ENCODE results near the gene TSKU.

TSKU gene

GRCh38 chr11:76753449-76753848 is 29.7 kb upstream of the TSKU start:
- DNase-seq, result no peak

- no peak for DNase-seq
Observed at GRCh38 chr11:76753950-76754349, 29.2 kb upstream of the TSKU start.

- no peak for DNase-seq
Observed at GRCh38 chr11:76756341-76756741, 26.8 kb upstream of the TSKU start.

GRCh38 chr11:76758311-76758710 is 24.8 kb upstream of the TSKU start:
- no peak for DNase-seq

GRCh38 chr11:76759092-76759491 is 24.1 kb upstream of the TSKU start:
- DNase-seq, result no peak

GRCh38 chr11:76759517-76759916 is 23.6 kb upstream of the TSKU start:
- DNase-seq, result no peak

- DNase-seq, result no peak
Observed at GRCh38 chr11:76760236-76760635, 22.9 kb upstream of the TSKU start.

- no peak for DNase-seq
Observed at GRCh38 chr11:76761718-76762355, 21.3 kb upstream of the TSKU start.

- DNase-seq, result no peak
Observed at GRCh38 chr11:76762356-76762752, 20.8 kb upstream of the TSKU start.

- no peak for DNase-seq
Observed at GRCh38 chr11:76762867-76763572, 20.1 kb upstream of the TSKU start.

- no peak for DNase-seq
Observed at GRCh38 chr11:76763573-76764346, 19.4 kb upstream of the TSKU start.

GRCh38 chr11:76764941-76765665 is 18.1 kb upstream of the TSKU start:
- DNase-seq, result no peak

GRCh38 chr11:76765863-76766350 is 17.2 kb upstream of the TSKU start:
- DNase-seq, result no peak

- DNase-seq, result no peak
Observed at GRCh38 chr11:76766521-76766920, 16.6 kb upstream of the TSKU start.

GRCh38 chr11:76767659-76768058 is 15.5 kb upstream of the TSKU start:
- DNase-seq, result no peak

- DNase-seq, result peak; percentile 14 to 40
Observed at GRCh38 chr11:76768088-76768908, 14.9 kb upstream of the TSKU start.

- DNase-seq, result no peak
Observed at GRCh38 chr11:76768909-76769560, 14.1 kb upstream of the TSKU start.

GRCh38 chr11:76769645-76770586 is 13.2 kb upstream of the TSKU start:
- DNase-seq, result no peak

GRCh38 chr11:76770642-76771445 is 12.3 kb upstream of the TSKU start:
- DNase-seq, result no peak

All from CD4-positive, alpha-beta T cell treated with Interferon alpha-2 for 1 hour (primary cell).